GM18870 (cell line): ENCODE data around the gene RNF215.

Experiments
- ATAC-seq: cut with Tn5 transposase; IDR thresholded peaks from one replicate; pipeline ENCODE4 v1.9.1; 2021; ENCODE audit warnings: moderate library complexity; ENCODE audit not compliant: unreplicated experiment

RNF215 gene

DNA sequence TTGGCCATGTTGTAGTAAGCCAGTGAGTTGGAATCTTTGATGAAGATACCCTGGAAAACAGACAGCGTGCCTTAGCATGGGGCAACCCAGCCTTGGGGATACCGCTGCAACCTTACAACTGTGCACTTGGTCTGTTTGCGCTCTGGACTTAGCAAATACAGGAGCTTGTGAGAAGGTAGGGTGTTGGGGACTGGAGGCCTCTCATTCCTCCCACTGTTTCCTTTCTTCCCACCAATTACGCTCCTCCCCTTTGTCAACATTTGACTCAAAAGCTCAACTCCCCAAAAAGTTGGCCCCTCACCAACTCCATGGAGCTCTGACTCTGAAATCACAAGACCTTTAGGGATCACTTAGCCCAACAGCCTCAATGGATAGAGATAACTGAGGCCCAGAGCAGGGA, 52.6 kb downstream of the RNF215 start:
- ATAC-seq = no peak

DNA sequence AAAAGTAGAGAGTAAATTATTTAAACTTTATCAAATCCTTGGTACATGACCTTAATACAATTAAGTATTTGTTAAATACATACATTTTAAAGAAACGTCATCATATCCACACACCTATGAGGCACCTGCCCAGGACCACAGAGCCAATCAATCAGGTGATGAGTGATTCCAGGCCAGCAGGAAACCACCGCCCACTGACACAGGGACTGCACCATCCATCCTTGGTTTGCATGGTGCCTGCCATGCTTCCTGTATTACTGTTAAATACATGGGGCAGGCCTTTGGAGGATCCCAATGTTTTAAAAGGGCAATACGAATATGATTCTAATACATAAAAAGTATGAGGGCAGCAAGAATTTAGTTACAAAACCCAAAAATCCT, 53.5 kb downstream of the RNF215 start:
- ATAC-seq = no peak

DNA sequence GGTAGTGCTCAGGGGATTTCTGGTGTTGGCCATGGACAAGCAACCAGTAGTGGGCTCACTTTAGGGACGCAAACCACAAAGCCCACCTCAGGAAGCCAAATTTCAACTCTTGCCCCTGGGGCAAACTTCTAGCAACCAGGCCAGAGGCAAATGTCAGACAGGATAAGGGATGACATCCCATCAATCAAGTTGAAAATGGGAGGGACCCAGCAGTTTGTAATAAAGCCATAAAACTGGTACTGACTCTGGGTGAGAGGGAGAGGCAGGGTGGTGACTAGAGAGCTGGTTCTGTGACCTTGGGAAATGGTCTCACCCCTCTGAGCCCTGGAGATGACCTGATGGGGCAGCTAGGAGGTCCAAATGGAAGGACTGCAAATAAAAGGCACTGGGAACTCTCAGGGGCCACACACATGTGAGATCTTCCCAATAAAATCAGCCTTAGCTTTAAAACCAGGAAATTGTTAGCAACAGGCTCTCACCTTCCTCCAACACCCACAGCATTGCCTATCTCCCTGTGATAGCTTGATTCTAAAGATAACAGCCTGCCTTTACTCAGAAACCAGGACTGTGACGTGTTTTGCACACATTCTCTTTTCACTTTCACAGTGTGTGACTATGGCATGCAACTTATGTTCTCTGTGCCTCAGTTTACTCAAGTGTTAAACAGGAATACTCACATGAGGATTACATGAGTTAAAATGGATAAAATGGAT, 54.1 kb downstream of the RNF215 start:
- ATAC-seq = no peak

DNA sequence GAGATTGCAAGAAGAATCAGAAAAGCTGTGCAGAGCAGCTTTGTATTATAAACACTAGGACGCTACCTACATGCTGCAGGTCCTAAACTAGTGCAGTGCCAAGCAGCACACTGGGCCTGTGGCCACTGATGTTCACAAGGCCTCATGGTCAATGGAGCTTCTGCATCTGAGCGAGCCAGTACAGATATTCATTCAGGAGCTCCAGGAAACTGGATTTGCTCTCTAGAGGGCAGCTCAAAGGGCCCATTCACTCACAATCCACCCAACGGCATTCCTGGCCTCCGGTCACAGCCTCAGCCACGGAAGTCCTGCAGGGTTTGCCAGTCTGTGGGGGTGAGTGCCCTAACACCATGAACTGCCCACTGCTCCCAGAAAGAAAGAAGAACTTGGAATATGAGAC, 54.7 kb downstream of the RNF215 start:
- ATAC-seq = no peak
